Ammon's horn (tissue), 1 donor: ENCODE data around the gene CASP9.
A peak's percentile ranks its signal among the peaks of the same experiment; 100 is the strongest.
"Not testable (repeated sequence)": the region's sequence is repeated elsewhere in the genome, so short reads cannot be mapped to it uniquely, and the experiment has no call there.

Experiments used
- DNase-seq: peaks from one replicate; pipeline ENCODE4 v3.0.0-alpha.2; 2016; ENCODE audit warnings: low spot score

CASP9 gene

DNA sequence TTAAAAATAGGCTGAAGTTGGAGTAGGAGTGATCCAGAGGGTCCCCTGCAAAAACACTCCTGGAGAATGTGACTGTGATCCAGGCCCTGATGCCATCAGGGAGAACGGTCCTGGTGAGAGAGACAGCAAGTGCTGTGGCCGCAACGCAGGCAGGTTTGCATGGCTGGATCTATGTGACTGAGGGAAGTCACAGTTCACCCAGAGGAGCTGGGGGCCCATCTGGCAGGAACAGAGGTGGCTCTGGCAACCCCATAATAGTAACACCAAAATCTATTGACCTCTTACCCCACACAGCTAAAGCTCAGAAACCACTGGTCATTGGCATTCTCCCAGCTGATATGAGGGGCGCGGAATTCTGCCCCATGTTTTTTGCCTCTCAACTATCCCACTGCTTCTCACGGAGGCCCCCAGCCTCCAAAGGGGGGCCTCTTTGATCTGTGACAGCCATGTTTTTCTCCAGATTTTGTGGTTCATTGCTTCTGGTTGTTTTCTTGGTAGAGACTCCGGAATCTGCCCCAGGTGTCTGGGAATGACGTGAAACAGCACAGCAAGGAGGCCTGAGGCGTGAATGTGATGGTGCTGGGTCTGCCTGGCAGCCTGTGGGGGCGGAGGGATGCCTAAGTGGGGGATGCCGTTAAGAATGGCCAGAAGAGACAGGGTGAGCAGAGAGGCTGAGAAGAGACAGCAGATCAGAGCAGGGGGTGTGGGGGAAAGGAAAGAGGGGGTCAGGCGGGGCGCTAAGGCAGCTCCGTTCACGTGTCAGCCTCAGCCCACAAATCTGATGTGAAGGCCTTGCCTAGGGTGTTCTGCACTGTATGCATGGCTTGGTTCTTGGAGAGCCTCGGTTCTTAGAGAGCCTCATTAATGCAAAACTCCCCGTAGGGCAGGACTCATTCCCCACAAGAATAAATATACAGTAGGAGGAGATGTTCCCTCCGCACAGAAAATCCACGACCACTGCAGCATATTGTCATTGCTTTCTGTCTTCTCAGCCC is 23.5 kb downstream of the CASP9 start:
- DNase-seq = no peak

DNA sequence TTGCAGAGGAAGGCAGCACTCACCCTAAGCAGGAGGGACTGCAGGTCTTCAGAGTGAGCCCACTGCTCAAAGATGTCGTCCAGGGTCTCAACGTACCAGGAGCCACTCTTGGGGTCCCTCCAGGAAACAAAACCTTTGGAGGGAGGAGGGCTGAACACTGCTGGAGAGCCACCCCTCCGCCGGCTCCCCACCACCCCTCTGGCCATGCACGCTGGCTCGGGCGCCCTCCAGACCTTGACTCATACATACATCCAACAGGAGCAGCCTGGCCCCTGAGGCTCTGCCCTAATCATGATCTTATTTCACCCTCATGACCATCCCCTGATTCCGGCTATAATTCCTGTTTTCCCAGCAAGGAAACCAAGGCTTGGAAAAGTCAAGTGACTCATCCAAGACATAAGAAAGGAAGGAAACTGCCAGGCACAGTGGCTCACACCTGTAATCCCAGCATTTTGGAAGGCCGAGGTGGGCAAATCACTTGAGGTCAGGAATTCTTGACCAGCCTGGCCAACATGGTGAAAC is 30.1 kb downstream of the CASP9 start:
- DNase-seq = no peak

DNA sequence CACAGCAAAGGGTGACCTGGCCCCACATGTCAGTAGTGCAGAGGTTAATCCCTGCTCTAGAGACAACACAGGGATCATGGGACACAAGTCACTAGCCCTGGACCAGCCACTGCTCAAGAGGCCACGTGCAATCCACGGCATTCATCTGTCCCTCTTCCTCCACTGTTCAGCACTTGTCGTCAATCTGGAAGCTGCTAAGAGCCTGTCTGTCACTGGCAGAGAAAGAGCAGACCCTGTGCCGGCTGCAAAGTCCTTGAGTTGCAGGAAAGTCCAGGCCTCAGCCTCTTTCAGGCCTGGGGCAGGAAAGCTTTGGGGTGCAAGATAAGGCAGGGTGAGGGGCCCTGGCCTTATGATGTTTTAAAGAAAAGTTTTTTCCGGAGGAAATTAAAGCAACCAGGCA is 31.4 kb downstream of the CASP9 start:
- no peak for DNase-seq

DNA sequence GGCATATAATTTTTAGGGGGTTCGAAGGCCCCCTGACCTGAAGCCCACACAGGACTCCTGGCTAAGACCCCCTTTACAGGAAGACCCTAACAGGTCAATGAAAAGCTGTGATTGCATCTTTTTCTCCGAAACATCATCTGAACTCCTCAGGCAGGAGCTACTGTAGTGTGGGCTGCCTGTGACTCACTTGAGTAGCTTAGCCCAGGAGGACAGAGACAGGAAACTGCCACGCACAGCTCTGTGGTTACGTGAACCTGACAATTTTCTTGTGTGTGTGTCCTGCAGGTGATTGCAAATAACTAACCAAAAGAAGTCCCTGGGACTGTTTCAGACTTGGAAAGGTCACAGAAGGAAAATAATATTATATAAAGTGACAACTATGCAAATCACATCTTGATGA is 33.0 kb downstream of the CASP9 start:
- not testable (repeated sequence) for DNase-seq

GRCh38 chr1:15489052-15489736 is 34.8 kb downstream of the CASP9 start:
- peak; percentile 52 for DNase-seq

GRCh38 chr1:15488371-15488770 is 35.6 kb downstream of the CASP9 start:
- DNase-seq = no peak

DNA sequence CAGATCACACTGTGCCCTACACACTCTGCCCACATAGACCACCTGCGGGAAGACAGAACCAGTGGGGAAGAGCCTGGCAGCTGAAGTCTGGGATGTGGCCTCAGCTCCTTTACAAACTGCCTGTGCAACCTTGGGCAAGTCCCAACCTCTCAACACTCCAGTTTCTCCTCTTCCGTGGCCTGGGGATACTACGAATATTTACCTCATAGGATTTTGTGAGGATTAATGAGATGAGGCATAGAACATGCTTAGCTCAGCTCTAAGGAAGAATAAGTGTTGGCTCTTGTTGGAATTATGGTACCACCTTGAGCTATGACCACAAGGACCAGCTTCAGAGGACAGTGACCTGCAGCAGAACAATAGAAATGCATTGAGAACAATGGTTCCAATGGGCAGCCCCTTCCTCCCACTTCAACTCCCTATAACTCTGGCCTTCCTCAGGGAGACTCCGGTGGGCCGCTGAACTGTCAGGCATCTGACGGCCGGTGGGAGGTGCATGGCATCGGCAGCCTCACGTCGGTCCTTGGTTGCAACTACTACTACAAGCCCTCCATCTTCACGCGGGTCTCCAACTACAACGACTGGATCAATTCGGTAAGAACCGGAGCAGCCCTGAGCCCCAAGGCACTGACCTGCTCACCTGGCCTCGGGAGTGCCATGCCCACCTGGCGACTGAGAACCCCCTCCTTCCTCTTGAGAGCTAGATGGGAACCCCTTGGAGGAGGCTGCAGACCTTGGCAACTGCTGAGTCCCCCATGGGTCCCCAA is 37.0 kb downstream of the CASP9 start:
- DNase-seq = not testable (repeated sequence)

DNA sequence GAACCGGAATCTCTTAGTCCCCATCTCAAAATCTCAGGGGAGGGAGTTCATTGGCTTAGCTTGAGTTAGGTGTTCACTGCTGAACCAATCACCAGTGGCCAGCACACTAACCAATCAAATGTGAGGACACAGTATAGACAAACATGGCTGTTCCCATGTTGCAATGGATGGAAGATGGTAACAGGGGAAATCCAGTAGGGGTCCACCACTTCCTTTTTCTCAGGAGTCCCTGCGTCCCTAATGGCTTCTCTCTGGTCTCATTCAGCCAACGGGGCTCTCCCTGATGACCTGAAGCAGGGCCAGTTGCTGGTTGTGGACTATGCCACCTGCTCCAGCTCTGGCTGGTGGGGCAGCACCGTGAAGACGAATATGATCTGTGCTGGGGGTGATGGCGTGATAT is 38.4 kb downstream of the CASP9 start:
- DNase-seq = no peak

DNA sequence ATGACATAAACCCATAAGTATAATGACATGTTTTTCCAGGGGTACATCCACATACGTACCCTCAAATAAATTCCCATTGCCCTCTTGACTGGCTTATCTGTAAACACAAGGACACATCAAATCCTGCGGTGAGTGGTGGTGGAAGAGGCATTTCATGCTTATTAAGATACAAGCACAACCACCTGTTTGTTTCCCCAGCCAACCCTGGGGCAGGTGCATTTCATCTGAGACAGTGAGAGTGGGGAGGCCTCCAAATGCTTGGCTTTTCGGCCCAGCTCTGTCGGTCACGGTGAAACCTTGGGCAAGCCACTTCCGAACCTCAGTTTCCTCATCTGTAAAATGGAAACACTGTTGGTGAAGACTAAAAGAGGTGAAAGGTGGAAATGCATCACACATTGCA is 39.6 kb downstream of the CASP9 start:
- DNase-seq = not testable (repeated sequence)

- DNase-seq = no peak
Measured at GRCh38 chr1:15483971-15484370, 40.0 kb downstream of the CASP9 start.

GRCh38 chr1:15482983-15483543 is 41.0 kb downstream of the CASP9 start:
- not testable (repeated sequence) for DNase-seq

- DNase-seq = not testable (repeated sequence)
Measured at GRCh38 chr1:15482455-15482854, 41.6 kb downstream of the CASP9 start.

GRCh38 chr1:15479654-15480347 is 44.2 kb downstream of the CASP9 start:
- no peak for DNase-seq

GRCh38 chr1:15477646-15478212 is 46.3 kb downstream of the CASP9 start:
- DNase-seq = no peak

DNA sequence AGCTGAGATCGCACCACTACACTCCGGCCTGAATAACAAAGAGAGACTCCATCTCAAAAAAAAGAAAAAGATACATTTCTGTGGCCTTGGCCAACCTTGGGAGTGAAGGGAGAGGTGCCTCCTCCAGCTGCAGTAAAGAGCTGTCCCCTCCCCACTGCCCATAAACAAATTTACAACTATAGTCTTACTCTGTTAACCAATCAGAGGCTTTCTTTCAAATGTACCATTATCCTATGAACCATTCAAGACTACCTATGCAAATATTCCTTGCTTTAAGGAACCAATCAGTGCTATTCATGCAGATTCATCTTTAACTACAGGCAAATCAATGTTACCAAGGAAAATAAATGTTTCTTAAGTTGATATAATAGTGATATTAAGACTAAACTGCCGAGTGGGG is 47.1 kb downstream of the CASP9 start:
- no peak for DNase-seq

GRCh38 chr1:15475752-15476314 is 48.2 kb downstream of the CASP9 start, which contains the start of gene CELA2B:
CELA2B (plus strand) TSS chr1:15476104; CDS start chr1:15476126, 22 bp downstream.
- DNase-seq = no peak

DNA sequence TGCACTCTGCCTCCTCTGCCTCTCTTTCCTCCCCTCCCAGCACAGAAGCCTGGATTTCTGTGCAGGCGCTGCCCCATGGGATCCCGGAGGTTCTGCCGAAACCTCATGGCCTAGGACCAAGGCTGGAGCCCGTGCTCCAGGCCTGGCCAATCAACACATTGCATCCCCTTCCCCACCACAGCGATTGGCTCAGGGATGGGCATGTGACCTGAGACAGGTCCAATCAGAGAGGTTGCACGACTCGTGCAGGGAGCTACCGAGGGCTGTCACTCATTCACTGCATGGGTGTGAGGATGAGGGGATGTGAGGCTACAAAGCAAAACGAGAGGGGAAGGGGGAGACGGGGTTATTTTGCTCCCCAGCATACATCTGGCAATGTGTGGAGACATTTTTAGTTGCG is 51.4 kb downstream of the CASP9 start:
- DNase-seq = no peak

DNA sequence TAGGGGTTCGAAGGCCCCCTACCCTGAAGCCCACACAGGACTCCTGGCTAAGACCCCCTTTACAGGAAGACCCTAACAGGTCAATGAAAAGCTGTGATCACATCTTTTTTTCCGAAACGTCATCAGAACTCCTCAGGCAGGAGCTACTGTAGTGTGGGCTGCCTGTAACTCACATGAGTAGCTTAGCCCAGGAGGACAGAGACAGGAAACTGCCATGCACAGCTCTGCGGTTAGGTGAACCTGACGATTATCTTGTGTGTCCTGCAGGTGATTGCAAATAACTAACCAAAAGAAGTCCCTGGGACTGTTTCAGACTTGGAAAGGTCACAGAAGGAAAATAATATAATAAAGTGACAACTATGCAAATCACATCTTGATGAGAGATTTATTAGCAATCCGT is 52.3 kb downstream of the CASP9 start:
- DNase-seq = not testable (repeated sequence)

- not testable (repeated sequence) for DNase-seq
Measured at GRCh38 chr1:15471067-15471466, 52.9 kb downstream of the CASP9 start.

DNA sequence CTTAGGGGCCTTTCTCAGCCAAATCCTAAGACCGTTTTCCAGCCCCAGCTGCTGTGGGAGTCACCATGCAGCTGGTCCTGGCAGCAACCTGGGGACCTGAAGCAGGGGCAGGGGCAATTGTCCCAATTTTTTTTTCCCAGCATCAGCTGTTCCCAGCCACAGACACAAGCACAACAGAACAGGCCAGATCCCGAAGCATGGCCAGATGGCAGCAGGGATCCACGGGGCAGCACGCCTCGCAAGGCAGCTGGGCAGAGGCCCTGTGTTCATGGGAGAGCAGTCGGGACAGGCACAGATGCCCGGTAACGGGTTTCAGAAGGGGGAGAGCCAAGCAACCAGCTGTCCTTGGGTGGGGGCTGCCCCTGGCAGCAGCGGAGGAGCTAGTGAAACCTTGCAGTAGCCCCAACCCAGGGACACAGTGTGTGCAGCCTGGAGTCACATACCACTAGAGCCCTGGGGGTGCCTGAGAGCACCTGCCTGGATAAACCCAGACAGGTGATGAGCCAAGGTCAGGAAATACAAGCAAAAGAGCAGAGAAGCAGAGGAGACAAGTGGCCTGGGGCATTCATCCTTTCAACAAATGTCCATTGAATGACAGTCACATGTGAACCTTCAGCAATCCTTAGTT is 54.1 kb downstream of the CASP9 start:
- DNase-seq = peak; percentile 20
